ENCODE results near the gene B3GLCT. TPM values are rescaled to one million over a fixed set of nuclear protein-coding genes. Genes with fewer than 3 reads are reported as not detected.

The B3GLCT gene
- polyA plus RNA-seq, 1 donor from 2014 or later, result 8.2 TPM

GRCh38 chr13:31184981-31185645, 14.7 kb upstream of the B3GLCT start:
- Histone ChIP-seq H3K27ac (ENCODE audit: low read length) (no peak overlapping the region), H3K9me2 (ENCODE audit: insufficient read depth, low read length) (no peaks in the 10 kb centered on the region), H2AFZ (ENCODE audit: low read depth, low read length) (no peak overlapping the region), H3K27me3 (ENCODE audit: insufficient read depth, low read depth, low read length) (no peaks in the 10 kb centered on the region), H3K4me3 (ENCODE audit: low read length) (no peak overlapping the region), H3K9ac (ENCODE audit: low read length) (no peak overlapping the region), H3K79me2 (replicated peaks; ENCODE audit: insufficient read depth, low read length) (no peaks in the 10 kb centered on the region), H3K36me3 (ENCODE audit: insufficient read depth, low read length) (no peaks in the 10 kb centered on the region), H4K20me1 (ENCODE audit: insufficient read depth) (no peaks in the 10 kb centered on the region), H3F3A (ENCODE audit: insufficient read depth, low read length, poor library complexity, severe bottlenecking) (no peaks in the 10 kb centered on the region), H3K9me3 (ENCODE audit: low read length) (no peaks in the 10 kb centered on the region), H3K4me2 (ENCODE audit: low read length) (no peak overlapping the region)
- TF ChIP-seq SMC3 (conservative IDR thresholded peaks at IDR 0.05; ENCODE audit: poor library complexity), result no peak
- TF ChIP-seq POLR2AphosphoS5 (IDR thresholded peaks at IDR 0.05), result no peak
- TF ChIP-seq CTCF (IDR thresholded peaks at IDR 0.05; ENCODE audit: poor library complexity, severe bottlenecking), result no peak
- TF ChIP-seq EZH2 (IDR thresholded peaks at IDR 0.05; ENCODE audit: borderline replicate concordance, insufficient read depth, low read length, poor library complexity, severe bottlenecking), result no peak
- no peak for TF ChIP-seq EP300 (conservative IDR thresholded peaks at IDR 0.05; ENCODE audit: poor library complexity, severe bottlenecking)
- no peak for TF ChIP-seq RAD21 (conservative IDR thresholded peaks at IDR 0.05)
- no peak for TF ChIP-seq REST (IDR thresholded peaks at IDR 0.05; ENCODE audit: borderline replicate concordance)
- no peak for TF ChIP-seq TAF1 (IDR thresholded peaks at IDR 0.05; ENCODE audit: low read depth)
- TF ChIP-seq MXI1 (conservative IDR thresholded peaks at IDR 0.05; ENCODE audit: poor library complexity, severe bottlenecking), result no peak

- Histone ChIP-seq H3K9me3 (ENCODE audit: low read length) (no peaks in the 10 kb centered on the region), H3K9ac (ENCODE audit: low read length) (no peak overlapping the region), H3K27me3 (ENCODE audit: insufficient read depth, low read depth, low read length) (no peaks in the 10 kb centered on the region), H3F3A (ENCODE audit: insufficient read depth, low read length, poor library complexity, severe bottlenecking) (no peaks in the 10 kb centered on the region), H2AFZ (ENCODE audit: low read depth, low read length) (no peak overlapping the region), H3K4me2 (ENCODE audit: low read length) (no peak overlapping the region), H3K27ac (ENCODE audit: low read length) (no peak overlapping the region), H4K20me1 (ENCODE audit: insufficient read depth) (no peaks in the 10 kb centered on the region), H3K9me2 (ENCODE audit: insufficient read depth, low read length) (no peaks in the 10 kb centered on the region), H3K36me3 (ENCODE audit: insufficient read depth, low read length) (no peaks in the 10 kb centered on the region), H3K79me2 (replicated peaks; ENCODE audit: insufficient read depth, low read length) (no peaks in the 10 kb centered on the region), H3K4me3 (ENCODE audit: low read length) (no peak overlapping the region)
- TF ChIP-seq RAD21 (conservative IDR thresholded peaks at IDR 0.05) (no peak), TAF1 (IDR thresholded peaks at IDR 0.05; ENCODE audit: low read depth) (no peak)
These were observed 8.0 kb upstream of the B3GLCT start for GRCh38 chr13:31191748-31192147.
